ENCODE data around the gene TMEM52.

The TMEM52 gene

DNA sequence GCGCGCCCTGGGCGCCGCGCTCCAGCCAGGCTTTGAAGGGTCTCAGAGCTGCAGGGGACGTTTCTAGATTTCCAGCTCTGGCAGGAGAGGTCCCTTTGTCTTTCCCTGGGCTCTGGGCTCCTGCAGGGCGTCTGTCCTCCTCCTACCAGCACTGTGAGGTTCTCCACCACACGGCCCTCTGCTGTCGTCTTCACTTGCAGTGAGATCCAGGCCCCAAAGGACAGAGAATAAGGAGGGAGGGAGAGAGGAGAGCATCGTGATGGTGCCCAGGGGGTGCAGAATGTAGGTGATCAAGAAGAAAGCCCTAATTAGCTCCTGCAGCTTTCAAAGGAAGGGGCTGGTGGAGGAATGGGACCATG lies 24.0 kb downstream of the TMEM52 start:
- no peaks in the 10 kb centered on the region for H3K27me3 ChIP-seq (ENCODE audit: insufficient read depth, poor library complexity, severe bottlenecking)
- no peak overlapping the region for H3K4me3 ChIP-seq (ENCODE audit: severe bottlenecking)
- H3K36me3 ChIP-seq (ENCODE audit: low read depth), result no peaks in the 10 kb centered on the region
- TF ChIP-seq, protein P1, sequence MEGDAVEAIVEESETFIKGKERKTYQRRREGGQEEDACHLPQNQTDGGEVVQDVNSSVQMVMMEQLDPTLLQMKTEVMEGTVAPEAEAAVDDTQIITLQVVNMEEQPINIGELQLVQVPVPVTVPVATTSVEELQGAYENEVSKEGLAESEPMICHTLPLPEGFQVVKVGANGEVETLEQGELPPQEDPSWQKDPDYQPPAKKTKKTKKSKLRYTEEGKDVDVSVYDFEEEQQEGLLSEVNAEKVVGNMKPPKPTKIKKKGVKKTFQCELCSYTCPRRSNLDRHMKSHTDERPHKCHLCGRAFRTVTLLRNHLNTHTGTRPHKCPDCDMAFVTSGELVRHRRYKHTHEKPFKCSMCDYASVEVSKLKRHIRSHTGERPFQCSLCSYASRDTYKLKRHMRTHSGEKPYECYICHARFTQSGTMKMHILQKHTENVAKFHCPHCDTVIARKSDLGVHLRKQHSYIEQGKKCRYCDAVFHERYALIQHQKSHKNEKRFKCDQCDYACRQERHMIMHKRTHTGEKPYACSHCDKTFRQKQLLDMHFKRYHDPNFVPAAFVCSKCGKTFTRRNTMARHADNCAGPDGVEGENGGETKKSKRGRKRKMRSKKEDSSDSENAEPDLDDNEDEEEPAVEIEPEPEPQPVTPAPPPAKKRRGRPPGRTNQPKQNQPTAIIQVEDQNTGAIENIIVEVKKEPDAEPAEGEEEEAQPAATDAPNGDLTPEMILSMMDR (IDR thresholded peaks at IDR 0.05; ENCODE audit: poor library complexity, severe bottlenecking), result no peak
- H3K4me1 ChIP-seq (ENCODE audit: insufficient read depth, poor library complexity, severe bottlenecking), result peaks cover 15% of the 10 kb centered on the region
- H3K27ac ChIP-seq (ENCODE audit: poor library complexity, severe bottlenecking), result no peak overlapping the region
- H3K9me3 ChIP-seq (ENCODE audit: severe bottlenecking), result no peaks in the 10 kb centered on the region
- DNase-seq (ENCODE audit: low spot score), result no peak
- no peak for ATAC-seq (ENCODE audit: low read depth)

DNA sequence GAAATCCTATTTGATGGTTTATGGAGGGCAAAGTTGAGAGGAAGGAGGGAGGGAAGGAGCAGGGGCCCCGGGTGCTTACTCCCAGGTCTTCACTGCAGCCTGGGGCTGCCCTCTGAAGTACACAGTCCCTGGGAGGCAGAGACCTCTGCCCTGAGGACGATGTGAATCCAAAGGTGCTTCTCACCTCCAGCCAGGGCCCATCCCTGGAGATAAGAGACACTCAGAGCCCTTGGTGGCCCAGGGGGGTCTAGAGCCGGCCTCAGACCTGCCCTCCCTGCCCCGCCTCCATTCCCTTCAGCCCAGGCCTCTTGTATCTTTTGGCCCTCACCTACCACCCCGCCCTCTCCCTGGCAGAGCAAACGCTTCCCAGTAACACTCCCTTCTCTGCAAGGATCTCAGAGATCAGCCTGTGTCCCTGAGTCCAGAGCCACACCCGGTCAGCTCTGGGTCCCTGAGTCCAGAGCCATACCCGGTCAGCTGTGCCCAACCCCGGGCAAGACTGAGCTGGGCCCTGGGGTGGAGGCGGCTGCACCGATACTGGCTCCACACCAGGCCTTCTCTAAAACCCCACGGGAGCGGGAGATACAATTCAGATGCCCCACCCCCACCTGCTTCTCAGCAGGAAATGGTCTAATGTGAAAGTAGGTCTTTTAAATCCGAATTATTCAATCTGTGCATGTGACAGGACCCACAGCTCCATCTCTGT lies 24.6 kb downstream of the TMEM52 start:
- H3K27me3 ChIP-seq (ENCODE audit: insufficient read depth, poor library complexity, severe bottlenecking), result no peaks in the 10 kb centered on the region
- no peaks in the 10 kb centered on the region for H3K36me3 ChIP-seq (ENCODE audit: low read depth)
- H3K4me1 ChIP-seq (ENCODE audit: insufficient read depth, poor library complexity, severe bottlenecking), result peaks cover 15% of the 10 kb centered on the region
- TF ChIP-seq, protein P1 (IDR thresholded peaks at IDR 0.05; ENCODE audit: poor library complexity, severe bottlenecking), result no peak
- no peaks in the 10 kb centered on the region for H3K9me3 ChIP-seq (ENCODE audit: severe bottlenecking)
- peak; percentile 6; the same call in 1 of the 3 replicates for ATAC-seq (ENCODE audit: low read depth)
- H3K27ac ChIP-seq (ENCODE audit: poor library complexity, severe bottlenecking), result no peak overlapping the region
- no peak overlapping the region for H3K4me3 ChIP-seq (ENCODE audit: severe bottlenecking)
- DNase-seq (ENCODE audit: low spot score), result no peak

DNA sequence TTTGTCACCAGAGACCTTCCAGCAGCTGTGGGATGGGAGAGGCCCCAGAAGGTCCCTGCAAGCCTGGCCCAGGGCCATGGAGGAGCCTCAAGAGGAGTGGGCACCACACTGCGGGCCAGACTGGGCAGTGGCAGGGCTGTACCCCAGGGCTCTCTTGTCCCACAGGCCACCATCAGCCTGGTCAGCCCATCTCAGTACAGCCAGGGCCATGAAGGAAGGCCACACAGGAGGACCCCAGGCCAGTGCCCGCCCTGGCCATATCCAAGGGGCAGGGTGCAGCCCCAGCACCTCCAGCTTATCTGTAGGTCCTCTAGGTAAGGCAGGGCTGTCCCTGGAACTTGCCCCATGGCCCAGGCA lies 25.1 kb downstream of the TMEM52 start:
- no peak for DNase-seq (ENCODE audit: low spot score)
- Histone ChIP-seq H3K4me3 (ENCODE audit: severe bottlenecking) (no peak overlapping the region), H3K27me3 (ENCODE audit: insufficient read depth, poor library complexity, severe bottlenecking) (no peaks in the 10 kb centered on the region), H3K4me1 (ENCODE audit: insufficient read depth, poor library complexity, severe bottlenecking) (peaks cover 17% of the 10 kb centered on the region), H3K27ac (ENCODE audit: poor library complexity, severe bottlenecking) (no peak overlapping the region), H3K36me3 (ENCODE audit: low read depth) (no peaks in the 10 kb centered on the region), H3K9me3 (ENCODE audit: severe bottlenecking) (no peaks in the 10 kb centered on the region)
- TF ChIP-seq, protein P1 (IDR thresholded peaks at IDR 0.05; ENCODE audit: poor library complexity, severe bottlenecking), result no peak
- no peak for ATAC-seq (ENCODE audit: low read depth)

DNA sequence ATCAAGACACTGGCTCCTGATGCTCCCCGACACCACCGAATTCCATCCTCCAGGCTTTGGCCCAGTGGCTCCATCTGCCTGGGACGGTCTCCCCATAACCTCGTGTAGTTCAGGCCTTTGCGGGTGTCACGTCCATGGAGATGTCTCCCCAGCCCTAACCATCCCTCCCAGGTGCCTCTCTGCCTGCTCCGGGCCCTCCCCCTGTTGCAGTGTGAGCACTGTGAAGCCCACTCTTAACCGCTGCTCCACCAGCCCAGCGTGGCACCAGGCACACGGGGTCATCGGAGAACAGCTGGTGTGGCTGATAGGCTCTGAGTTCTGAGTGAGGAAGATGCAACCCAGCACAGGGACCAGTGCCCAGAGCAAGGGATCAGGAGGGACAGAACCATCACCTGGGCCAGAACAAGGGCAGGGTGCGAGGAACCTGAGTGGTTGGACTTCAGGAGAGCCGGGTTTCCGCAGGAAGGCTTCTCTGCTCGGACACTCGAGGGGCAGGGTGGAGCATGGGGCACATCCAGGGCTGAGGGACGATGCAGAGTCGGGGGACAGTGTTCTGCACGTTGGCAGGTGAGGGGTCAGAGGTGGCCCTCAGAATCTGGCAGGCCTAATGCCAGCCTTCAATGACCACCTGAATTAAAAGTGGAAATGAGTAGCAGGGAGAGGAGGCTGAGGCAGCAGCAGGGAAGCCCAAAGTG lies 25.6 kb downstream of the TMEM52 start:
- Histone ChIP-seq H3K27me3 (ENCODE audit: insufficient read depth, poor library complexity, severe bottlenecking) (no peaks in the 10 kb centered on the region), H3K27ac (ENCODE audit: poor library complexity, severe bottlenecking) (no peak overlapping the region), H3K9me3 (ENCODE audit: severe bottlenecking) (no peaks in the 10 kb centered on the region), H3K4me3 (ENCODE audit: severe bottlenecking) (no peak overlapping the region), H3K4me1 (ENCODE audit: insufficient read depth, poor library complexity, severe bottlenecking) (peaks cover 22% of the 10 kb centered on the region), H3K36me3 (ENCODE audit: low read depth) (peaks cover 1% of the 10 kb centered on the region)
- TF ChIP-seq, protein P1 (IDR thresholded peaks at IDR 0.05; ENCODE audit: poor library complexity, severe bottlenecking), result no peak
- no peak for ATAC-seq (ENCODE audit: low read depth)
- no peak for DNase-seq (ENCODE audit: low spot score)

DNA sequence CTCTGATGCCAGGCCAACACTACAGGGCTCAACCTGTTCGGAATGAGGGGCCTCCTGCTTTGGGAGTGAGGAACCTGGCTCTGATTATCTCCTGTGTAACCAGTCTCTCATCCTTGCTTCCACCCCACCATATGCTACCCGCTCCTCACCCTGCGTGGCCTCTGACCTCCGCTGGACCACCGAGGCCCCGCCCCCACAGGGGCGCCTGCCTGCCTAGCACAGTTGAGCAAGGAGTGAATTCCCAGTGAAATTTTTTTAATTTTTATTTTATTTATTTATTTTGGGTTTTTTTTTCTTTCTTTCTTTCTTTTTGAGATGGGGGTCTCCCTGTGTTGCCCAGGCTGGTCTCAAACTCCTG lies 26.3 kb downstream of the TMEM52 start:
- peaks cover 8% of the 10 kb centered on the region for H3K36me3 ChIP-seq (ENCODE audit: low read depth)
- H3K9me3 ChIP-seq (ENCODE audit: severe bottlenecking), result no peaks in the 10 kb centered on the region
- TF ChIP-seq, protein P1 (IDR thresholded peaks at IDR 0.05; ENCODE audit: poor library complexity, severe bottlenecking), result no peak
- H3K4me1 ChIP-seq (ENCODE audit: insufficient read depth, poor library complexity, severe bottlenecking), result peaks cover 27% of the 10 kb centered on the region
- ATAC-seq (ENCODE audit: low read depth), result no peak
- DNase-seq (ENCODE audit: low spot score), result no peak
- no peak overlapping the region for H3K4me3 ChIP-seq (ENCODE audit: severe bottlenecking)
- peak overlapping the region; percentile 91 for H3K27ac ChIP-seq (ENCODE audit: poor library complexity, severe bottlenecking)
- no peaks in the 10 kb centered on the region for H3K27me3 ChIP-seq (ENCODE audit: insufficient read depth, poor library complexity, severe bottlenecking)
